ENCODE results near the gene TIMM21. TPM values are rescaled to one million over a fixed set of nuclear protein-coding genes. Genes with fewer than 3 reads are reported as not detected.

The TIMM21 gene
- total RNA-seq, 2 experiments from 2014 or later: 10.7 to 11.8 TPM

GRCh38 chr18:74147491-74147778, 888 bp upstream of the TIMM21 start:
- Histone ChIP-seq H3K9me3 (ENCODE audit: control insufficient read depth in 1 of 2, insufficient read depth in 1 of 2, low read length in 2 of 2) (no peaks in the 10 kb centered on the region), H3K27me3 (ENCODE audit: control insufficient read depth in 1 of 2, insufficient read depth in 2 of 2, low read length in 2 of 2) (no peaks in the 10 kb centered on the region), H3K4me1 (ENCODE audit: insufficient read depth, low read length) (peaks cover 24% of the 10 kb centered on the region), H3K36me3 (ENCODE audit: insufficient read depth, low read length) (peaks cover 10% of the 10 kb centered on the region), H3K4me3 (ENCODE audit: low read length) (peak overlapping the region; percentile 83), H3K27ac (ENCODE audit: low read depth in 1 of 2, low read length in 2 of 2) (peak overlapping the region; percentile 65 to 95)
- Mint-ChIP-seq H3K36me3 (ENCODE audit: low read depth) (peaks cover 34% of the 10 kb centered on the region), H3K4me1 (ENCODE audit: low read depth) (peaks cover 53% of the 10 kb centered on the region), H3K9me3 (no peaks in the 10 kb centered on the region), H3K4me3 (peak overlapping the region; percentile 96), H3K27me3 (no peaks in the 10 kb centered on the region), H3K27ac (peak overlapping the region; percentile 99)
- DNase-seq (no peak), ATAC-seq (ENCODE audit: poor library complexity) (no peak)
- intact Hi-C loops (cut with DNase I, micrococcal nuclease): loop anchor here in 1 of 2 experiments (2.0 kb wide), 1 partner anchor 353 kb away; no protein-coding TSS in a partner anchor
- POLR2A ChIA-PET: interaction anchor here (1.9 kb wide), 1 partner anchor 65 kb away, joined by 6 read pairs; no protein-coding TSS in a partner anchor
- CTCF ChIA-PET: no interaction called here
- no peak for TF ChIP-seq CTCF (IDR thresholded peaks at IDR 0.05)

GRCh38 chr18:74148543-74149070, 284 bp downstream of the TIMM21 start:
- no peaks in the 10 kb centered on the region for H3K9me3 ChIP-seq (ENCODE audit: control insufficient read depth in 1 of 2, insufficient read depth in 1 of 2, low read length in 2 of 2)
- CTCF ChIA-PET: no interaction called here
- Mint-ChIP-seq H3K9me3 (no peaks in the 10 kb centered on the region), H3K4me3 (peak overlapping the region; percentile 96), H3K36me3 (ENCODE audit: low read depth) (peaks cover 45% of the 10 kb centered on the region), H3K27ac (peak overlapping the region; percentile 99), H3K27me3 (no peaks in the 10 kb centered on the region), H3K4me1 (ENCODE audit: low read depth) (peaks cover 62% of the 10 kb centered on the region)
- peaks cover 10% of the 10 kb centered on the region for H3K36me3 ChIP-seq (ENCODE audit: insufficient read depth, low read length)
- H3K4me3 ChIP-seq (ENCODE audit: low read length): peak overlapping the region; percentile 83
- peaks cover 25% of the 10 kb centered on the region for H3K4me1 ChIP-seq (ENCODE audit: insufficient read depth, low read length)
- POLR2A ChIA-PET: interaction anchor here (0.6 to 1.9 kb wide), 2 partner anchors 66 to 216 kb away, joined by 4 to 6 read pairs; no protein-coding TSS in a partner anchor
- TF ChIP-seq CTCF (IDR thresholded peaks at IDR 0.05): no peak
- H3K27ac ChIP-seq (ENCODE audit: low read depth in 1 of 2, low read length in 2 of 2): peak overlapping the region; percentile 95 to 99
- ATAC-seq (ENCODE audit: poor library complexity) (no peak), DNase-seq (peak in 1 of 14 experiments; percentile 9)
- no peaks in the 10 kb centered on the region for H3K27me3 ChIP-seq (ENCODE audit: control insufficient read depth in 1 of 2, insufficient read depth in 2 of 2, low read length in 2 of 2)
- intact Hi-C loops (cut with DNase I, micrococcal nuclease): no loop called here

GRCh38 chr18:74149878-74150277, 1.6 kb downstream of the TIMM21 start:
- H3K27ac Mint-ChIP-seq: no peak overlapping the region
- no peak for TF ChIP-seq CTCF (IDR thresholded peaks at IDR 0.05)
- H3K4me3 ChIP-seq (ENCODE audit: low read length): no peak overlapping the region
- no peak overlapping the region for H3K27ac ChIP-seq (ENCODE audit: low read depth in 1 of 2, low read length in 2 of 2)
- ChIA-PET POLR2A (no interaction called here), CTCF (no interaction called here)
- peak overlapping the region; percentile 96 for H3K4me3 Mint-ChIP-seq
- H3K4me1 Mint-ChIP-seq (ENCODE audit: low read depth): peaks cover 62% of the 10 kb centered on the region
- H3K27me3 Mint-ChIP-seq: no peaks in the 10 kb centered on the region
- H3K9me3 Mint-ChIP-seq: no peaks in the 10 kb centered on the region
- H3K27me3 ChIP-seq (ENCODE audit: control insufficient read depth in 1 of 2, insufficient read depth in 2 of 2, low read length in 2 of 2): no peaks in the 10 kb centered on the region
- intact Hi-C loops (cut with DNase I, micrococcal nuclease): loop anchor here in 1 of 2 experiments (5.0 kb wide), 2 partner anchors 142 to 447 kb away; partner anchors contain the start of genes CYB5A and ZNF407
- peaks cover 25% of the 10 kb centered on the region for H3K4me1 ChIP-seq (ENCODE audit: insufficient read depth, low read length)
- no peak for DNase-seq
- ATAC-seq (ENCODE audit: poor library complexity): no peak
- H3K36me3 Mint-ChIP-seq (ENCODE audit: low read depth): peaks cover 56% of the 10 kb centered on the region
- peaks cover 19% of the 10 kb centered on the region for H3K36me3 ChIP-seq (ENCODE audit: insufficient read depth, low read length)
- H3K9me3 ChIP-seq (ENCODE audit: control insufficient read depth in 1 of 2, insufficient read depth in 1 of 2, low read length in 2 of 2): no peaks in the 10 kb centered on the region
